Sigmoid colon (tissue), 7 donors: ENCODE measurements around the gene SELENOM. TPM values are rescaled to one million over a fixed set of nuclear protein-coding genes. Genes with fewer than 3 reads are reported as not detected.
A peak's percentile ranks its signal among the peaks of the same experiment; 100 is the strongest.

ENCODE experiments used
- DNase-seq: peaks from one replicate; pipeline ENCODE4 v3.0.0-alpha.2; 2019
- H3K27ac ChIP-seq, 4 donors: fragments of 200-600 bp; sonication (generic); one replicate each; pipeline ENCODE4 v1.5.1; 2016 to 2019; ENCODE audit warnings: mild to moderate bottlenecking in 1 of 4
- H3K27me3 ChIP-seq, 3 donors: fragments of 200-600 bp; sonication (generic); one replicate each; pipeline ENCODE4 v1.5.1; 2019; ENCODE audit warnings: mild to moderate bottlenecking in 1 of 3
- H3K36me3 ChIP-seq, 4 donors: fragments of 200-600 bp; sonication (generic); one replicate each; pipeline ENCODE4 v1.5.1; 2016 to 2019
- H3K4me1 ChIP-seq, 4 donors: fragments of 200-600 bp; sonication (generic); one replicate each; pipeline ENCODE4 v1.5.1; 2017 to 2019
- H3K4me3 ChIP-seq, 4 donors: fragments of 200-600 bp; sonication (generic); one replicate each; pipeline ENCODE4 v1.5.1; 2017 to 2019; ENCODE audit warnings: mild to moderate bottlenecking in 2 of 4, moderate library complexity in 1 of 4
- H3K9me3 ChIP-seq, 4 donors: fragments of 200-600 bp in 3 of 4; sonication (generic) in 3 of 4; one replicate each; pipeline versions ENCODE4 v1.5.1 to v1.6.1; 2013 to 2019
- CTCF ChIP-seq, 4 experiments: fragments of 450-650 bp in 3 of 4; fragments of 200-600 bp in 1 of 4; IDR thresholded peaks; one replicate each; pipeline ENCODE4 v1.5.1; 2016 to 2019; ENCODE audit warnings: antibody characterized with exemption in 4 of 4, mild to moderate bottlenecking in 3 of 4, moderate library complexity in 2 of 4
- EP300 ChIP-seq, 4 donors: sonication (generic); formaldehyde crosslinking; IDR thresholded peaks; one replicate each; pipeline ENCODE4 v1.6.1; 2017; ENCODE audit warnings: antibody characterized with exemption in 4 of 4
- POLR2A ChIP-seq, 2 donors: fragments of 450-650 bp; IDR thresholded peaks; one replicate each; pipeline ENCODE4 v1.6.1; 2016; ENCODE audit warnings: antibody characterized with exemption in 2 of 2, mild to moderate bottlenecking in 2 of 2, moderate library complexity in 2 of 2
- POLR2AphosphoS5 ChIP-seq, 4 donors: sonication (generic); formaldehyde crosslinking; IDR thresholded peaks; one replicate each; pipeline ENCODE4 v1.6.1; 2017; ENCODE audit warnings: antibody characterized with exemption in 4 of 4
- WGBS, 2 donors: extraction: QIAGEN DNeasy Blood & Tissue Kit; methylation state at CpG; one replicate each; pipeline ENCODE4 v1.1.7; 2013; 5-methylcytosine and 5-hydroxymethylcytosine counted together
- intact Hi-C: fragments of 100-400 bp; cut with DNase I; formaldehyde crosslinking; loops from one replicate; pipeline ENCODE4 v1.15.1; 2023
- polyA plus RNA-seq, 3 donors: library from polyadenylated mRNA; stranded (reverse); fragments of 200-250 nt; gene quantifications; one replicate each; pipeline ENCODE4 v1.2.3, GENCODE V29; 2013
- total RNA-seq, 4 donors: library from RNA; depleted of rRNA; stranded (reverse); fragments of >200 nt; gene quantifications; one replicate each; pipeline ENCODE4 v1.1.0, GENCODE V29; 2016
- donor health status: healthy with polysubstance abuse.
- donor health status: Bipolar disorder and iron deficiency.
- donor health status: healthy.

Gene SELENOM
- total and polyA plus RNA-seq, 7 donors, result 40.9 to 1,938 (median 868) TPM

GRCh38 chr22:31096657-31097279 is 10.6 kb downstream of the SELENOM start:
- peaks cover 0 to 92% (median 80%) of the 10 kb centered on the region in 4 donors for H3K4me1 ChIP-seq
- TF ChIP-seq CTCF (IDR thresholded peaks at IDR 0.05) (no peak), POLR2AphosphoS5 (IDR thresholded peaks at IDR 0.05) (peak in 1 of 4 donors; percentile 6), EP300 (IDR thresholded peaks at IDR 0.05) (no peak)
- peak overlapping the region in 2 of 4 donors; percentile 75 for H3K4me3 ChIP-seq
- H3K36me3 ChIP-seq, result peaks cover 65 to 95% (median 76%) of the 10 kb centered on the region in 4 donors
- intact Hi-C loops, result no loop called here
- no peak for DNase-seq
- peak overlapping the region; percentile 96 to 100 (median 99) for H3K27ac ChIP-seq
- 90 to 94% methylated on average over 27 of the region's 27 CpGs for WGBS, 2 donors
- no peaks in the 10 kb centered on the region for H3K27me3 ChIP-seq
- H3K9me3 ChIP-seq, result no peaks in the 10 kb centered on the region

- no peak for DNase-seq
- intact Hi-C loops, result no loop called here
- Histone ChIP-seq H3K27ac (peak overlapping the region; percentile 96 to 100 (median 99)), H3K27me3 (no peaks in the 10 kb centered on the region), H3K9me3 (no peaks in the 10 kb centered on the region), H3K4me3 (peak overlapping the region in 3 of 4 donors; percentile 65 to 75 (median 75)), H3K36me3 (peaks cover 65 to 97% (median 76%) of the 10 kb centered on the region in 4 donors), H3K4me1 (peaks cover 0 to 82% (median 71%) of the 10 kb centered on the region in 4 donors)
- TF ChIP-seq CTCF (IDR thresholded peaks at IDR 0.05) (no peak), POLR2AphosphoS5 (IDR thresholded peaks at IDR 0.05) (peak in 1 of 4 donors; percentile 12), POLR2A (IDR thresholded peaks at IDR 0.05) (no peak), EP300 (IDR thresholded peaks at IDR 0.05) (no peak)
- 88 to 91% methylated on average over 3 of the region's 3 CpGs for WGBS, 2 donors
These were observed 11.6 kb downstream of the SELENOM start for GRCh38 chr22:31095637-31096249.

- no peak for DNase-seq
- 91 to 93% methylated on average over 7 of the region's 7 CpGs for WGBS, 2 donors
- Histone ChIP-seq H3K4me3 (peak overlapping the region; percentile 65 to 88 (median 75)), H3K9me3 (no peaks in the 10 kb centered on the region), H3K36me3 (peaks cover 56 to 92% (median 69%) of the 10 kb centered on the region in 4 donors), H3K27ac (peak overlapping the region; percentile 96 to 100 (median 99)), H3K27me3 (no peaks in the 10 kb centered on the region), H3K4me1 (peaks cover 0 to 75% (median 64%) of the 10 kb centered on the region in 4 donors)
- intact Hi-C loops, result no loop called here
- TF ChIP-seq EP300 (IDR thresholded peaks at IDR 0.05), result no peak
- TF ChIP-seq POLR2A (IDR thresholded peaks at IDR 0.05), result no peak
These were observed 12.6 kb downstream of the SELENOM start for GRCh38 chr22:31094741-31095140.

- intact Hi-C loops, result no loop called here
These were observed 13.3 kb downstream of the SELENOM start for GRCh38 chr22:31094021-31094551.

More at GRCh38 chr22:31094021-31094551, 13.3 kb downstream of the SELENOM start:
- peak; percentile 84 for DNase-seq
- no peaks in the 10 kb centered on the region for H3K27me3 ChIP-seq
- peaks cover 0 to 74% (median 63%) of the 10 kb centered on the region in 4 donors for H3K4me1 ChIP-seq
- H3K27ac ChIP-seq, result peak overlapping the region; percentile 96 to 100 (median 99)
- peak overlapping the region; percentile 65 to 88 (median 75) for H3K4me3 ChIP-seq
- TF ChIP-seq CTCF (IDR thresholded peaks at IDR 0.05), result no peak
- no peak for TF ChIP-seq POLR2A (IDR thresholded peaks at IDR 0.05)
- TF ChIP-seq EP300 (IDR thresholded peaks at IDR 0.05), result peak in 2 of 4 donors; percentile 3 to 64
- peak in 3 of 4 donors; percentile 39 to 56 (median 51) for TF ChIP-seq POLR2AphosphoS5 (IDR thresholded peaks at IDR 0.05)
- no peaks in the 10 kb centered on the region for H3K9me3 ChIP-seq
- 69 to 79% methylated on average over 5 of the region's 5 CpGs for WGBS, 2 donors
- H3K36me3 ChIP-seq, result peaks cover 53 to 91% (median 66%) of the 10 kb centered on the region in 4 donors
